ENCODE results near the gene TMEM163. TPM values are rescaled to one million over a fixed set of nuclear protein-coding genes. Genes with fewer than 3 reads are reported as not detected.

Gene TMEM163
- total and polyA plus RNA-seq, 2 of the 13 experiments (the other 11 are each of a cell fraction or from before 2014, with no cell fraction given), result 0.05 TPM; not detected in 1

DNA sequence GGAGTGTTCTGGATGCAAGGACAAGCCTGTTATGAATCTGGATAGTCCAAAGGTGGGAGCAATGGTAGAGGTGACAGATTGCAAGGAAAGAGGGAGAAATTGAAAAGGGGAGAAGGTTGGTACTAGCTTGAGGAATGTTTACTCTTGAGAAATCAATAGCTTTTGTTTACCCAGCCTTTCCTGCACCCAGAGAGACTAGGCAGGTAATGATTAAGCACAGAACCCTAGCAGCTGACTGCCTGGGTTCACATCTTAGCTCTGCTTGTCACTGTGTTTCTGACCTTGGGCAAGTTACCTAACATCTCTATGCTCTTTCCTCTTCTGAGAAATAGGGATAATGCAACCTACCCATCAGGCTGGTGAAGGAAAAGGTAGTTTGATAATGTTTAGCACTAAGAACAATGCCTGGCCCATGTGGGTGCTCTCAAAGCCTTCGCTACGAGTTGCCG, 286.3 kb downstream of the TMEM163 start (continued):
- TF ChIP-seq, protein P1, sequence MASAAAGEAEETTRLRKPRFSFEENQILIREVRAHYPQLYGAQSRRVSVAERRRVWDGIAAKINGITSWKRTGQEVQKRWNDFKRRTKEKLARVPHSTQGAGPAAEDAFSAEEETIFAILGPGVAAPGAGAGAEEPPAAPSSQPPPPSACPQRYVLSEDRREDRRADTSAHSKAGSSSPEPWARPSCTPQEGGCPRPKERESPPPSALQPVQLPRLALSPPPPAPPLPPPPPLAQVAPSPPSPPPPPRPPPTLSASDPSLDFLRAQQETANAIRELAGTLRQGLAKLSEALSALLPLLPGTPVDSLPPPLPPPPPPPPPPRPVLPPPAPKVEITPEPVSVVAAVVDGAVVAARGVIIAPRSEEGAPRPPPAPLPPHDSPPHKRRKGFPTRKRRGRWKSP (CRISPR knock-in tag; IDR thresholded peaks at IDR 0.05), result peak; percentile 80; the same call in 1 of the 2 replicates
- TF ChIP-seq ARNTL (CRISPR knock-in tag; IDR thresholded peaks at IDR 0.05), result peak; percentile 63
- peak; percentile 90 for TF ChIP-seq ZNF12 (CRISPR knock-in tag; IDR thresholded peaks at IDR 0.05)
- TF ChIP-seq ZC3H13 (CRISPR knock-in tag; IDR thresholded peaks at IDR 0.05), result no peak
- TF ChIP-seq SMAD1 (CRISPR knock-in tag; IDR thresholded peaks at IDR 0.05; ENCODE audit: borderline replicate concordance, low read depth), result no peak
- TF ChIP-seq ZNF598 (CRISPR knock-in tag; IDR thresholded peaks at IDR 0.05; ENCODE audit: borderline replicate concordance), result no peak
- TF ChIP-seq ZNF737 (CRISPR knock-in tag; IDR thresholded peaks at IDR 0.05; ENCODE audit: borderline replicate concordance), result no peak
- no peak for TF ChIP-seq PTBP1 (IDR thresholded peaks at IDR 0.05; ENCODE audit: low read depth, low read length, poor library complexity, severe bottlenecking)
- peak; percentile 85 for TF ChIP-seq PITX1 (CRISPR knock-in tag; IDR thresholded peaks at IDR 0.05)
- no peak for TF ChIP-seq PLRG1 (conservative IDR thresholded peaks at IDR 0.05)
- TF ChIP-seq, protein P2, sequence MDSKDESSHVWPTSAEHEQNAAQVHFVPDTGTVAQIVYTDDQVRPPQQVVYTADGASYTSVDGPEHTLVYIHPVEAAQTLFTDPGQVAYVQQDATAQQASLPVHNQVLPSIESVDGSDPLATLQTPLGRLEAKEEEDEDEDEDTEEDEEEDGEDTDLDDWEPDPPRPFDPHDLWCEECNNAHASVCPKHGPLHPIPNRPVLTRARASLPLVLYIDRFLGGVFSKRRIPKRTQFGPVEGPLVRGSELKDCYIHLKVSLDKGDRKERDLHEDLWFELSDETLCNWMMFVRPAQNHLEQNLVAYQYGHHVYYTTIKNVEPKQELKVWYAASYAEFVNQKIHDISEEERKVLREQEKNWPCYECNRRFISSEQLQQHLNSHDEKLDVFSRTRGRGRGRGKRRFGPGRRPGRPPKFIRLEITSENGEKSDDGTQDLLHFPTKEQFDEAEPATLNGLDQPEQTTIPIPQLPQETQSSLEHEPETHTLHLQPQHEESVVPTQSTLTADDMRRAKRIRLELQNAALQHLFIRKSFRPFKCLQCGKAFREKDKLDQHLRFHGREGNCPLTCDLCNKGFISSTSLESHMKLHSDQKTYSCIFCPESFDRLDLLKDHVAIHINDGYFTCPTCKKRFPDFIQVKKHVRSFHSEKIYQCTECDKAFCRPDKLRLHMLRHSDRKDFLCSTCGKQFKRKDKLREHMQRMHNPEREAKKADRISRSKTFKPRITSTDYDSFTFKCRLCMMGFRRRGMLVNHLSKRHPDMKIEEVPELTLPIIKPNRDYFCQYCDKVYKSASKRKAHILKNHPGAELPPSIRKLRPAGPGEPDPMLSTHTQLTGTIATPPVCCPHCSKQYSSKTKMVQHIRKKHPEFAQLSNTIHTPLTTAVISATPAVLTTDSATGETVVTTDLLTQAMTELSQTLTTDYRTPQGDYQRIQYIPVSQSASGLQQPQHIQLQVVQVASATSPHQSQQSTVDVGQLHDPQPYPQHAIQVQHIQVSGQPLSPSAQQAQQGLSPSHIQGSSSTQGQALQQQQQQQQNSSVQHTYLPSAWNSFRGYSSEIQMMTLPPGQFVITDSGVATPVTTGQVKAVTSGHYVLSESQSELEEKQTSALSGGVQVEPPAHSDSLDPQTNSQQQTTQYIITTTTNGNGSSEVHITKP (CRISPR knock-in tag; IDR thresholded peaks at IDR 0.05; ENCODE audit: low read depth), result 0 out of 2 replicates have a peak, but pooled peaks have one; percentile 50
- no peak for TF ChIP-seq ARHGAP35 (CRISPR knock-in tag; IDR thresholded peaks at IDR 0.05; ENCODE audit: borderline replicate concordance)
- TF ChIP-seq ZNF3 (CRISPR knock-in tag; IDR thresholded peaks at IDR 0.05), result peak; percentile 33; the same call in 1 of the 2 replicates
- no peak for TF ChIP-seq SCMH1 (CRISPR knock-in tag; IDR thresholded peaks at IDR 0.05; ENCODE audit: borderline replicate concordance)
- TF ChIP-seq ZEB1 (IDR thresholded peaks at IDR 0.05; ENCODE audit: insufficient replicate concordance, low read depth), result peak; percentile 92
- TF ChIP-seq PHF20 (CRISPR knock-in tag; IDR thresholded peaks at IDR 0.05), result no peak
- no peak for TF ChIP-seq CENPX (CRISPR knock-in tag; IDR thresholded peaks at IDR 0.05)
- TF ChIP-seq ZNF564 (CRISPR knock-in tag; IDR thresholded peaks at IDR 0.05), result peak; percentile 68; the same call in 1 of the 2 replicates
- TF ChIP-seq, protein P3, sequence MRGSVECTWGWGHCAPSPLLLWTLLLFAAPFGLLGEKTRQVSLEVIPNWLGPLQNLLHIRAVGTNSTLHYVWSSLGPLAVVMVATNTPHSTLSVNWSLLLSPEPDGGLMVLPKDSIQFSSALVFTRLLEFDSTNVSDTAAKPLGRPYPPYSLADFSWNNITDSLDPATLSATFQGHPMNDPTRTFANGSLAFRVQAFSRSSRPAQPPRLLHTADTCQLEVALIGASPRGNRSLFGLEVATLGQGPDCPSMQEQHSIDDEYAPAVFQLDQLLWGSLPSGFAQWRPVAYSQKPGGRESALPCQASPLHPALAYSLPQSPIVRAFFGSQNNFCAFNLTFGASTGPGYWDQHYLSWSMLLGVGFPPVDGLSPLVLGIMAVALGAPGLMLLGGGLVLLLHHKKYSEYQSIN (CRISPR knock-in tag; IDR thresholded peaks at IDR 0.05; ENCODE audit: borderline replicate concordance), result no peak
- TF ChIP-seq, protein P4, sequence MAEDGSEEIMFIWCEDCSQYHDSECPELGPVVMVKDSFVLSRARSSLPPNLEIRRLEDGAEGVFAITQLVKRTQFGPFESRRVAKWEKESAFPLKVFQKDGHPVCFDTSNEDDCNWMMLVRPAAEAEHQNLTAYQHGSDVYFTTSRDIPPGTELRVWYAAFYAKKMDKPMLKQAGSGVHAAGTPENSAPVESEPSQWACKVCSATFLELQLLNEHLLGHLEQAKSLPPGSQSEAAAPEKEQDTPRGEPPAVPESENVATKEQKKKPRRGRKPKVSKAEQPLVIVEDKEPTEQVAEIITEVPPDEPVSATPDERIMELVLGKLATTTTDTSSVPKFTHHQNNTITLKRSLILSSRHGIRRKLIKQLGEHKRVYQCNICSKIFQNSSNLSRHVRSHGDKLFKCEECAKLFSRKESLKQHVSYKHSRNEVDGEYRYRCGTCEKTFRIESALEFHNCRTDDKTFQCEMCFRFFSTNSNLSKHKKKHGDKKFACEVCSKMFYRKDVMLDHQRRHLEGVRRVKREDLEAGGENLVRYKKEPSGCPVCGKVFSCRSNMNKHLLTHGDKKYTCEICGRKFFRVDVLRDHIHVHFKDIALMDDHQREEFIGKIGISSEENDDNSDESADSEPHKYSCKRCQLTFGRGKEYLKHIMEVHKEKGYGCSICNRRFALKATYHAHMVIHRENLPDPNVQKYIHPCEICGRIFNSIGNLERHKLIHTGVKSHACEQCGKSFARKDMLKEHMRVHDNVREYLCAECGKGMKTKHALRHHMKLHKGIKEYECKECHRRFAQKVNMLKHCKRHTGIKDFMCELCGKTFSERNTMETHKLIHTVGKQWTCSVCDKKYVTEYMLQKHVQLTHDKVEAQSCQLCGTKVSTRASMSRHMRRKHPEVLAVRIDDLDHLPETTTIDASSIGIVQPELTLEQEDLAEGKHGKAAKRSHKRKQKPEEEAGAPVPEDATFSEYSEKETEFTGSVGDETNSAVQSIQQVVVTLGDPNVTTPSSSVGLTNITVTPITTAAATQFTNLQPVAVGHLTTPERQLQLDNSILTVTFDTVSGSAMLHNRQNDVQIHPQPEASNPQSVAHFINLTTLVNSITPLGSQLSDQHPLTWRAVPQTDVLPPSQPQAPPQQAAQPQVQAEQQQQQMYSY (CRISPR knock-in tag; IDR thresholded peaks at IDR 0.05), result no peak
- TF ChIP-seq SP1 (IDR thresholded peaks at IDR 0.05), result no peak
- TF ChIP-seq SP1 (CRISPR knock-in tag; IDR thresholded peaks at IDR 0.05), result no peak

Data from HepG2 (cell line).